ENCODE results near the gene REXO1.

Gene REXO1

DNA sequence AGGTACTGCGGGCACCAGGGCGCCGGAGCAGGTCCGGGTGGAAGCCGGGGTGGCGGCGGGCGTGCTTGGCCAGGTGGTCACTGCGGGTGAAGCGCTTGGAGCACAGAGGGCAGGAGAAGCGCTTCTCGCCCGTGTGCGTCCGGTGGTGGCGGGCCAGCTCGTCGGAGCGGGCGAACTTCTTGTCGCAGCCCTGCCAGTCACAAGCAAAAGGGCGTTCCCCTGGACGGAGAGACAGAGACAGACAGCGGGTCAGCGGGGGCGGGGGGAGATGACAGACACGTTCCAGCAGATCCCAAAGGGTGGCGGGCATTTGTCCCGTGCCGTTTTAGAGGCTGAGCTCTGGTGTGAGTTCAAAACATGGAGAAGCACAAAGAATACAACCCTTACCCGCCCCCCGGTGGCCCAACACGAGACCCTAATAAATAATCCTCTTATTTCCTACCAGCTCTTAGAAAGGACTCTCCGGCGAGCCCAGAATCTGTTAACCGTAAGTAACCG is 6.3 kb upstream of the REXO1 start:
- H3K4me1 ChIP-seq = peaks cover 8% of the 10 kb centered on the region

DNA sequence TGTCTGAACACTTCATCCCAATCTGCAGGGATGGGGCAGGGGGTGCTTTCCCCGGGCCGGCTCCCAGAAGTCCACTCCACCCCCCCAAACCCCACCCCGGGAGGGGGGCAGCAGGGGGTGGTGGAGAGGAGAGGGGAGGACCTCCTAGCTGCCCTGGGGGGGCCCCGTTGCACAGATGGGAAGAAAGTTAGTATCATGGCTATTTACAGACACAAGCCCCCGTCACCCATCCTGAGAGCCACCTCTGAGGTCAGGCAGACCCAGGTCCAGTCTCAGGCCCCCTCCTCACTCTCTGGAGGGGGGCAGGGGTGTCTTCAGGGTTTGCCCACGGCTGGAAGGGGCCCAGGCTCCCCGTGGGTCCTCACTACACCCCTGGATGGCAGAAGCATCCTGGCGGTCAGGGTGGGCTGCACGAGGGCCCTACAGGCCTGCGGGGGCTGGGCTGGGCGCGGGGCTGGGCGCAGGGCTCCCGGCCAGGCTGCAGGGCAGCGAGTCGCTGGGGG is 5.8 kb upstream of the REXO1 start:
- Histone ChIP-seq H3K9me3 (ENCODE audit: control insufficient read depth, low read length) (no peaks in the 10 kb centered on the region), H3K79me2 (peaks cover 7% of the 10 kb centered on the region), H3K27ac (no peak overlapping the region), H3K36me3 (ENCODE audit: control insufficient read depth, insufficient read depth, low read length) (no peaks in the 10 kb centered on the region), H3K9ac (no peak overlapping the region), H3K4me1 (peaks cover 3% of the 10 kb centered on the region), H3K4me2 (ENCODE audit: low read length) (no peak overlapping the region), H3K4me3 (ENCODE audit: low read depth, low read length) (no peak overlapping the region), H2AFZ (no peak overlapping the region), H3K27me3 (ENCODE audit: control insufficient read depth, insufficient read depth, low read length) (no peaks in the 10 kb centered on the region)
- TF ChIP-seq CTCF (IDR thresholded peaks at IDR 0.05) = no peak

More for the DNA sequence above, 6.3 kb upstream of the REXO1 start:
- no peaks in the 10 kb centered on the region for H3K9me3 ChIP-seq (ENCODE audit: control insufficient read depth, low read length)
- no peaks in the 10 kb centered on the region for H3K36me3 ChIP-seq (ENCODE audit: control insufficient read depth, insufficient read depth, low read length)
- H2AFZ ChIP-seq = no peak overlapping the region
- no peaks in the 10 kb centered on the region for H3K27me3 ChIP-seq (ENCODE audit: control insufficient read depth, insufficient read depth, low read length)
- no peak overlapping the region for H3K4me3 ChIP-seq (ENCODE audit: low read depth, low read length)
- TF ChIP-seq CTCF (IDR thresholded peaks at IDR 0.05) = no peak
- H3K79me2 ChIP-seq = peaks cover 7% of the 10 kb centered on the region
- no peak overlapping the region for H3K4me2 ChIP-seq (ENCODE audit: low read length)
- no peak overlapping the region for H3K9ac ChIP-seq
- no peak overlapping the region for H3K27ac ChIP-seq

DNA sequence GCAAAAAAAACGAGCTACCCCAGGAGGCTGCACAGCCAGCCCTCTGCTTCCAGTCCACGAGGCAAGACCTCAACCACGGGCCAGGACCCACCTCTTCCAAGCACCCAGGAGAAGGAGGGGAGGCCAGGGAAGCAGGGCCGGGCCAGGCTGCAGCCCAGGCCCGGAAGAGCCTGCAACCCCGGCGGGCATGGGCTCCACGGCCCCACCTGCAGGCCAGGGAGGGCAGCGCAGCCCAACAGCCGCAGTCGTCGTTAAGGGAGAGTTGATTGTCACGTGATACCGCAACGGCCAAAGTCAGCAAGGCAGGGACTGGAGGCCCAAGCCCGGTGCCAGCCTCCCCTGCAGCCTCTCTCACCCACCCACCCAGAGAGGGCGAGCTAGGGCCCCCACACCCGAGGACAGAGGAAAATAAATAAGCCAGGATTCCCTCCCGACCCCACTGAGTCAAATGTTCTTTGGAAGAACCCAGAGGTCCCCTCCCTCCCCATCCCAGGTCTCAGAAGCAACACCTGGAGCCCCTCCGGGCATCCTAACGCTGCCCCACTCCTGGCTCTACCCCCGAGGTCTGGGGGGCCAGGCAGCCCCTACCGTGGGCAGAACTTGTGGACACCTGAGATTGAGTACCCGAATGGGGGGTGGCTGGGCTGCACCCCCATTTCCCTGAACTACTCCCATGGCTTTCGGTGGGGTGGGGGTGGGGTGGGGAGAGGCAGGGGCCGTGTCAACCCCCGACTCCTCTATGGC is 5.2 kb upstream of the REXO1 start:
- Histone ChIP-seq H2AFZ (no peak overlapping the region), H3K9me3 (ENCODE audit: control insufficient read depth, low read length) (no peaks in the 10 kb centered on the region), H3K4me2 (ENCODE audit: low read length) (peak overlapping the region; percentile 19), H3K9ac (no peak overlapping the region), H3K79me2 (peaks cover 7% of the 10 kb centered on the region), H3K4me3 (ENCODE audit: low read depth, low read length) (no peak overlapping the region), H3K27me3 (ENCODE audit: control insufficient read depth, insufficient read depth, low read length) (no peaks in the 10 kb centered on the region), H3K27ac (no peak overlapping the region), H3K36me3 (ENCODE audit: control insufficient read depth, insufficient read depth, low read length) (no peaks in the 10 kb centered on the region), H3K4me1 (peaks cover 3% of the 10 kb centered on the region)
- TF ChIP-seq CTCF (IDR thresholded peaks at IDR 0.05) = peak; percentile 88

DNA sequence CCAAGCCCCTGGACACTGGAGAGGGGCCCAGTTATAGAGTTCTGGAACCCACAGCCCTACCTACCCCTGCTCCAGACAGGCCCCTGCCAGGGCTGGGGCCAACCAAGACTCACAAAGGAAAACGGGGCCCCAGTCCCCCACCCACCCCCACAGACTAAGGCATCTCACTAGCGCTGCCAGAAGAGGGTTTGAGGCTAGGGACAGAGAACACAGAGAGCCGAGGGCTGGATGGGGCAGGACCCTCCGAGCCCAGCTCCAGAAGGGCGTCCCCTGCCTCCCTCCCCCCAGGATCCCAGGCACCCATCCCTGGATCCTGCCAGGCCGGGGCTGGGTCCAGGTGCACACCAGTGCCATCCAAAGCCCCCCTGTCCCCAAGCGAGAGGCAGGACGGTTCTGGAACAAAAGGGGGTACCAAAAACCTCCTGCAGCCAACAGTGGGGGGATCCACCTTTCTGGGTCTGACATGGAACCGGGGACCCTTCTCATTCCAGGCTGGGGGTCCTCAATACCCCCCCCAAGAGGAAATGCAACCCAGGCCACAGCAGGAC is 4.4 kb upstream of the REXO1 start:
- Histone ChIP-seq H2AFZ (no peak overlapping the region), H3K27ac (no peak overlapping the region), H3K4me2 (ENCODE audit: low read length) (no peak overlapping the region), H3K9me3 (ENCODE audit: control insufficient read depth, low read length) (no peaks in the 10 kb centered on the region), H3K4me3 (ENCODE audit: low read depth, low read length) (no peak overlapping the region), H3K27me3 (ENCODE audit: control insufficient read depth, insufficient read depth, low read length) (no peaks in the 10 kb centered on the region), H3K4me1 (peaks cover 3% of the 10 kb centered on the region), H3K9ac (no peak overlapping the region), H3K36me3 (ENCODE audit: control insufficient read depth, insufficient read depth, low read length) (no peaks in the 10 kb centered on the region), H3K79me2 (peaks cover 10% of the 10 kb centered on the region)
- no peak for TF ChIP-seq CTCF (IDR thresholded peaks at IDR 0.05)
